Lung (tissue), 12 donors: ENCODE measurements around the gene DDIT4. TPM values are rescaled to one million over a fixed set of nuclear protein-coding genes. Genes with fewer than 3 reads are reported as not detected.

ENCODE experiments used
- ATAC-seq: fragments of 200-7000 bp; cut with Tn5 transposase; one replicate; pipeline ENCODE4 v1.9.1; 2020; ENCODE audit warnings: moderate number of reproducible peaks; ENCODE audit not compliant: insufficient read depth, low FRiP score
- DNase-seq, 3 donors: peaks; one replicate each; pipeline ENCODE4 v3.0.0-alpha.2; 2013 to 2017
- H3K27ac ChIP-seq, 2 donors: one replicate each; pipeline ENCODE4 v1.5.1; 2013; ENCODE audit warnings: mild to moderate bottlenecking in 2 of 2, moderate library complexity in 2 of 2, control low read depth in 1 of 2, inconsistent platforms in 1 of 2, low read depth in 1 of 2, low read length in 1 of 2
- H3K27me3 ChIP-seq, 3 donors: one replicate each; pipeline ENCODE4 v1.5.1; 2013; ENCODE audit warnings: low read length in 2 of 3; ENCODE audit not compliant: control insufficient read depth in 3 of 3, insufficient read depth in 3 of 3
- H3K36me3 ChIP-seq, 4 donors: one replicate each; pipeline ENCODE4 v1.5.1; 2013; ENCODE audit warnings: low read length in 4 of 4, mild to moderate bottlenecking in 1 of 4, moderate library complexity in 1 of 4; ENCODE audit not compliant: control insufficient read depth in 4 of 4, insufficient read depth in 4 of 4
- H3K4me1 ChIP-seq, 5 donors: one replicate each; pipeline ENCODE4 v1.5.1; 2013; ENCODE audit warnings: low read length in 5 of 5, mild to moderate bottlenecking in 2 of 5, moderate library complexity in 1 of 5; ENCODE audit not compliant: control insufficient read depth in 5 of 5, insufficient read depth in 5 of 5
- H3K4me3 ChIP-seq: one replicate; pipeline ENCODE4 v1.5.1; 2013; ENCODE audit warnings: mild to moderate bottlenecking, control low read depth, moderate library complexity
- H3K9ac ChIP-seq, 2 donors: one replicate each; pipeline ENCODE4 v1.5.1; 2013; ENCODE audit warnings: low read length in 2 of 2, control low read depth in 1 of 2; ENCODE audit not compliant: insufficient read depth in 1 of 2
- H3K9me3 ChIP-seq, 4 donors: one replicate each; pipeline ENCODE4 v1.5.1; 2013; ENCODE audit warnings: low read length in 3 of 4, mild to moderate bottlenecking in 1 of 4, moderate library complexity in 1 of 4; ENCODE audit not compliant: control insufficient read depth in 4 of 4, insufficient read depth in 3 of 4
- CTCF ChIP-seq: IDR thresholded peaks from 2 replicates; pipeline ENCODE4 v1.5.1; 2012; ENCODE audit warnings: mild to moderate bottlenecking; ENCODE audit errors: control extremely low read depth, extremely low read depth
- WGBS, 2 donors: extraction: QIAGEN DNeasy Blood & Tissue Kit; methylation state at CpG; one replicate each; pipeline ENCODE4 v1.1.7; 2013; 5-methylcytosine and 5-hydroxymethylcytosine counted together
- polyA plus RNA-seq, 2 donors: library from polyadenylated mRNA; stranded (reverse); fragments of 200-250 nt; gene quantifications; one replicate each; pipeline ENCODE4 v1.2.1, GENCODE V29; 2013
- total RNA-seq, 2 donors: library from RNA; depleted of rRNA in 1 of 2; stranded (reverse); fragments of >200 nt in 1 of 2; gene quantifications; one replicate each; pipeline ENCODE4 v1.2.1, GENCODE V29; 2014 to 2021
- donor health status: control.
- donor health status: control.
- donor health status: Bipolar disorder and iron deficiency.
- donor health status: healthy.
- donor health status: DM: yes; HTN: yes; CAD: no.

The DDIT4 gene
- total and polyA plus RNA-seq, 4 donors, result 55.3 to 190 (median 171) TPM

GRCh38 chr10:72319416-72320254 is 45.9 kb downstream of the DDIT4 start:
- H3K27me3 ChIP-seq, result no peaks in the 10 kb centered on the region
- H3K9ac ChIP-seq, result peak overlapping the region; percentile 34 to 81
- TF ChIP-seq CTCF, result no peak
- ATAC-seq (peak; percentile 76), DNase-seq (peak; percentile 94 to 98 (median 94))
- H3K4me3 ChIP-seq, result no peak overlapping the region
- H3K4me1 ChIP-seq, result peaks cover 21 to 70% (median 42%) of the 10 kb centered on the region in 5 donors
- peak overlapping the region; percentile 85 to 98 for H3K27ac ChIP-seq
- H3K9me3 ChIP-seq, result no peaks in the 10 kb centered on the region
- 0% methylated on average over 49 to 60 of the region's 60 CpGs for WGBS, 2 donors
- H3K36me3 ChIP-seq, result no peaks in the 10 kb centered on the region

- Histone ChIP-seq H3K4me1 (peaks cover 14 to 70% (median 38%) of the 10 kb centered on the region in 5 donors), H3K4me3 (no peak overlapping the region), H3K27me3 (no peaks in the 10 kb centered on the region), H3K9me3 (no peaks in the 10 kb centered on the region), H3K27ac (peak overlapping the region; percentile 85 to 98), H3K9ac (peak overlapping the region in 1 of 2 donors; percentile 81), H3K36me3 (no peaks in the 10 kb centered on the region)
- ATAC-seq, result peak; percentile 67
- TF ChIP-seq CTCF, result no peak
- whole genome bisulfite sequencing, 2 donors, result 15 to 38% methylated on average over 12 of the region's 12 CpGs
- peak; percentile 59 to 76 (median 61) for DNase-seq
Observed at GRCh38 chr10:72320676-72321247, 47.0 kb downstream of the DDIT4 start.

- Histone ChIP-seq H3K4me3 (no peak overlapping the region), H3K9ac (no peak overlapping the region), H3K9me3 (no peaks in the 10 kb centered on the region), H3K27me3 (no peaks in the 10 kb centered on the region), H3K27ac (peak overlapping the region; percentile 85 to 98), H3K4me1 (peaks cover 7 to 64% (median 32%) of the 10 kb centered on the region in 5 donors), H3K36me3 (no peaks in the 10 kb centered on the region)
- TF ChIP-seq CTCF, result no peak
- DNase-seq (no peak), ATAC-seq (no peak)
- 74 to 79% methylated on average over 13 of the region's 13 CpGs for WGBS, 2 donors
Observed at GRCh38 chr10:72321248-72322029, 47.7 kb downstream of the DDIT4 start.
